ENCODE results near the gene CDRT4.

CDRT4 gene

DNA sequence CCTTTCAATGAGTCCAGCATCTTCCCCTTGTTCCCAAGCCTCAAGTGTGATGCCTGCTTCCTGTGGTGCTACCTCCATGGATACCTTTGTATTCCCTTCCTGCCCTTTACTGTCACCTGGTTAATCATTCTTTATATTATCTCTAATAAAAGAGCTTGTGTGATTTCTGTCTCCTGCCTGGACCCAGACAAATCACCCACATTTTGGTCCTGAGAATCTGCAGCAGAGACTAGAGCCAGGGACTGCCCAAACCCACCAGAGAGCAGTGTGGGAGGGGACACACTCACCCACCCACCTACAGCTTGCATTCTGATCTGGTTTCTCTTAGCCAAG lies 30.2 kb downstream of the CDRT4 start:
- no peak for TF ChIP-seq SIN3A (IDR thresholded peaks at IDR 0.05; ENCODE audit: borderline replicate concordance, insufficient read depth, low read length)
- no peak for TF ChIP-seq FOXP2 (optimal IDR thresholded peaks at IDR 0.05; ENCODE audit: borderline replicate concordance, extremely low read depth, extremely low read length, insufficient read depth)
- TF ChIP-seq, protein P1, sequence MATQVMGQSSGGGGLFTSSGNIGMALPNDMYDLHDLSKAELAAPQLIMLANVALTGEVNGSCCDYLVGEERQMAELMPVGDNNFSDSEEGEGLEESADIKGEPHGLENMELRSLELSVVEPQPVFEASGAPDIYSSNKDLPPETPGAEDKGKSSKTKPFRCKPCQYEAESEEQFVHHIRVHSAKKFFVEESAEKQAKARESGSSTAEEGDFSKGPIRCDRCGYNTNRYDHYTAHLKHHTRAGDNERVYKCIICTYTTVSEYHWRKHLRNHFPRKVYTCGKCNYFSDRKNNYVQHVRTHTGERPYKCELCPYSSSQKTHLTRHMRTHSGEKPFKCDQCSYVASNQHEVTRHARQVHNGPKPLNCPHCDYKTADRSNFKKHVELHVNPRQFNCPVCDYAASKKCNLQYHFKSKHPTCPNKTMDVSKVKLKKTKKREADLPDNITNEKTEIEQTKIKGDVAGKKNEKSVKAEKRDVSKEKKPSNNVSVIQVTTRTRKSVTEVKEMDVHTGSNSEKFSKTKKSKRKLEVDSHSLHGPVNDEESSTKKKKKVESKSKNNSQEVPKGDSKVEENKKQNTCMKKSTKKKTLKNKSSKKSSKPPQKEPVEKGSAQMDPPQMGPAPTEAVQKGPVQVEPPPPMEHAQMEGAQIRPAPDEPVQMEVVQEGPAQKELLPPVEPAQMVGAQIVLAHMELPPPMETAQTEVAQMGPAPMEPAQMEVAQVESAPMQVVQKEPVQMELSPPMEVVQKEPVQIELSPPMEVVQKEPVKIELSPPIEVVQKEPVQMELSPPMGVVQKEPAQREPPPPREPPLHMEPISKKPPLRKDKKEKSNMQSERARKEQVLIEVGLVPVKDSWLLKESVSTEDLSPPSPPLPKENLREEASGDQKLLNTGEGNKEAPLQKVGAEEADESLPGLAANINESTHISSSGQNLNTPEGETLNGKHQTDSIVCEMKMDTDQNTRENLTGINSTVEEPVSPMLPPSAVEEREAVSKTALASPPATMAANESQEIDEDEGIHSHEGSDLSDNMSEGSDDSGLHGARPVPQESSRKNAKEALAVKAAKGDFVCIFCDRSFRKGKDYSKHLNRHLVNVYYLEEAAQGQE (IDR thresholded peaks at IDR 0.05; ENCODE audit: insufficient read depth in 1 of 2, low read depth in 2 of 2, low read length in 2 of 2) = no peak
- no peak for TF ChIP-seq TAF1 (IDR thresholded peaks at IDR 0.05; ENCODE audit: borderline replicate concordance, insufficient read depth, low read length)
- TF ChIP-seq POLR2AphosphoS5 (IDR thresholded peaks at IDR 0.05; ENCODE audit: low read depth, low read length) = no peak

DNA sequence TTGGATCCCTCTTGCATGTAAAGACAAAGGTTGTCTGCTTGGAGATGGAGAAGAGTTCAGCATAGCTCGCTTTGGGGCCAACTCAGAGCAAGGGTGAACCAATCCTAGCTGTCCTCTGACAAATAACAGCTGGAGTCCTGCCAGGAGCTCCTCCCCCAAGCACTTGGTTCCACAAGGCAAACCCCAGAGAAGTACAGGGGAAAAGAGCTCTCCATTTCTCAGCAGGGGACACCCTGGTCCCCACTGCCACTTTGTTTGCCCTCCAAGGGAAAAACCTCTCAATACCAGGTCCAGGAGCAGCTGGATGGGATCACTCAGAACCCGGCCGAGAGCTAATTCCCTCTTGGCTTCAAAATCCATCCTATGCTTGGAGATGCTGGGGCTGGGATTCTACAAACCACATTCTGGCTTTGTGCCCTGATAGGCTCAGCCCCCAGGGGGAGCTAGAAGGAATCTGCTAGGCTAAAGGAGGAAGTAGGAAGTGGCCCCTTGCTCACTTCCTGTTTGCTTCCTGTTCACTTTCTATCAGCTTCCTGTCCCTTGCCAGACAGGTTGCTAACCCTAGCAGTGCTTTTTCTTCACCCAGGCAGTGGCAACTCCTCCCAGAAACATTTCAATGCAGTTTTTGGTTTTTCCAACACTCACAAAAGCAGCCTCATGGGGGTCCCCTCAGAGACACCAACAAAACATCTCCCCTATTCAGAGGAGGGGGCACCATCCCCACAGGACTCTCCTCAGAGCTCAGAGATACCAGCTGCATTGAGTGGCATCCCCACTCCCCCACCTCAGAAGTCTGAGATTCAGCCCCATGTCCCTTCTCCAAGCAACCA lies 30.7 kb downstream of the CDRT4 start:
- TF ChIP-seq FOXP2 (optimal IDR thresholded peaks at IDR 0.05; ENCODE audit: borderline replicate concordance, extremely low read depth, extremely low read length, insufficient read depth) (peak; percentile 7), POLR2AphosphoS5 (IDR thresholded peaks at IDR 0.05; ENCODE audit: low read depth, low read length) (no peak)

DNA sequence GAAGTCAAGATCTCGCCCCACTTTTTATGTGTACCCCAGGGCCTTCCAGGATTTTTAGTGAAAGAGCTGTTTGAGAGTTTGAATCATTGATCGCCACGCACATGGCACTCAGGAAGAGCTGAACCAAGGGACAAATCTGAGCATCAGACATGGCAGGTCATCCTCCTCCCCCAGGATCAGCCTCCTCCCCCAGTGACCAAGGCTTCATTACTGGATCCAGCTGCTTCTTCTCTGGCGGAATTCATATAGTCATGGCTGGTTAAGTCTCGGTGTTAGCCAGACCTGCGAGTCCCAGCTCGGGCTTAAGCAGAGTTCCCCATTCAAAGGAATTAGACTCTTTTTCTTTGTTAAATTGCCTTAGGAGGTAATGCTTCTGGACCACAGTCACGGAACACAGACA lies 32.5 kb downstream of the CDRT4 start:
- TF ChIP-seq TAF1 (IDR thresholded peaks at IDR 0.05; ENCODE audit: borderline replicate concordance, insufficient read depth, low read length) = no peak
- TF ChIP-seq, protein P1 (IDR thresholded peaks at IDR 0.05; ENCODE audit: insufficient read depth in 1 of 2, low read depth in 2 of 2, low read length in 2 of 2) = no peak
- TF ChIP-seq POLR2AphosphoS5 (IDR thresholded peaks at IDR 0.05; ENCODE audit: low read depth, low read length) = no peak
- TF ChIP-seq FOXP2 (optimal IDR thresholded peaks at IDR 0.05; ENCODE audit: borderline replicate concordance, extremely low read depth, extremely low read length, insufficient read depth) = no peak
- TF ChIP-seq SIN3A (IDR thresholded peaks at IDR 0.05; ENCODE audit: borderline replicate concordance, insufficient read depth, low read length) = no peak

DNA sequence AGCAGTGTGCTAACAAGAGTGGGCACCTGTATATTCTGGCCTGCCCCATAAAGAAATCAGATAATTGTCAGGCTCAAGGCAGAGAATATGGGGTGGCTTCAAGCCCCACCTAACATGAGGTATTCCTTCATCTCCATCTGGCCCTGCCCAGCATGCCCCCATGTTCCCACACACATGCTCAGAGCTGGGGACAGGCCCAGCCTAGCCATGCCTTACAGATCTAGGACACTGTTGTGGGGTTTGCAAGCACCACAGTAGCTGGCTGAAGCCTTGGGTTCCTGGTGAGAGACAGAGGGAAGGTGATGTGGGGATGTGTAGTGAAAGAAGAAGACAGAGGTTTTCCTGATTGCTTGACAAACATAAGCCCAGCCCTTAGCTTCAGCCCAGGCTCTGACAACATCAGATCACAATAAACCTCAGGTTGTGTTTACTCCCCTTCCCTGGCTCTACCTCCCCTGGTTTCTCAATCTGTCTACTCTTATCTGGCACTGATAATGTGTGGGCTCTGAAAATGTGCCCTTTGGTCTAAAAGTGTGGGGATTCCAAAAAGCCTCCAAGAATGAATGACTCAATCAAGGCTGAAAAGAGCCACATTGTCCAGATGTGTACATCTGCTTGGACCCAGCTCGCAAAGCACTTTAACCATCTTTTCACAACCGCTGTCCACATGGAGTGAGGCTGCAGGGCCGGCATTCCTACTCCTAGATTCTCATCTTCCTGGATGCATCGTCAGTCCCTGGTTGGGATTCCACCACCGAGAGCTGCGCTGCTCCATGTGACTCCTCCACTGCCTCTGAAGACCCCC lies 34.4 kb downstream of the CDRT4 start:
- TF ChIP-seq TAF1 (IDR thresholded peaks at IDR 0.05; ENCODE audit: borderline replicate concordance, insufficient read depth, low read length) = no peak
- TF ChIP-seq SIN3A (IDR thresholded peaks at IDR 0.05; ENCODE audit: borderline replicate concordance, insufficient read depth, low read length) = no peak
- TF ChIP-seq, protein P1 (IDR thresholded peaks at IDR 0.05; ENCODE audit: insufficient read depth in 1 of 2, low read depth in 2 of 2, low read length in 2 of 2) = no peak
- no peak for TF ChIP-seq POLR2AphosphoS5 (IDR thresholded peaks at IDR 0.05; ENCODE audit: low read depth, low read length)
- TF ChIP-seq FOXP2 (optimal IDR thresholded peaks at IDR 0.05; ENCODE audit: borderline replicate concordance, extremely low read depth, extremely low read length, insufficient read depth) = no peak

DNA sequence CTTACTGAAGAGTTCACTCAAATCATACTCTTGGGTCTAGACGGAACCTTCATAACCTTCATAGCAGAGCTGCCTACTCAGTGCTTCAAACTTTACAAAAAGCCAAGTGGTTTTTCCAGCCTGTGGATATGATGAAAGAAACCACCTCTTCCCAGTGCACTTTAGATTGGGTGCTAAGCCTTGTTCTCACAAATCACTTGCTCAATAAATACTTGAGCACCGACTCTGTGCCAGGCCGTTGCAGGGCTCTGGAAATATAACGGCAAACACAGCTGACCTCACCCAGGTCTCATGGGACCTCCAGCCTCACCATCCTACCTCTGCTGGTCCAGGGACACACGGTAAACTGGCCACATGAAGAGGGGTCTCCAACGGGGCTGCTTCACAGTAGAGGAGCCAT lies 35.7 kb downstream of the CDRT4 start:
- TF ChIP-seq TAF1 (IDR thresholded peaks at IDR 0.05; ENCODE audit: borderline replicate concordance, insufficient read depth, low read length) = no peak
- TF ChIP-seq SIN3A (IDR thresholded peaks at IDR 0.05; ENCODE audit: borderline replicate concordance, insufficient read depth, low read length) = no peak
- no peak for TF ChIP-seq POLR2AphosphoS5 (IDR thresholded peaks at IDR 0.05; ENCODE audit: low read depth, low read length)
- TF ChIP-seq, protein P1 (IDR thresholded peaks at IDR 0.05; ENCODE audit: insufficient read depth in 1 of 2, low read depth in 2 of 2, low read length in 2 of 2) = no peak
- no peak for TF ChIP-seq FOXP2 (optimal IDR thresholded peaks at IDR 0.05; ENCODE audit: borderline replicate concordance, extremely low read depth, extremely low read length, insufficient read depth)

Measured in PFSK-1 (cell line).